Measurements from ENCODE around the gene NELFE.

Gene NELFE

DNA sequence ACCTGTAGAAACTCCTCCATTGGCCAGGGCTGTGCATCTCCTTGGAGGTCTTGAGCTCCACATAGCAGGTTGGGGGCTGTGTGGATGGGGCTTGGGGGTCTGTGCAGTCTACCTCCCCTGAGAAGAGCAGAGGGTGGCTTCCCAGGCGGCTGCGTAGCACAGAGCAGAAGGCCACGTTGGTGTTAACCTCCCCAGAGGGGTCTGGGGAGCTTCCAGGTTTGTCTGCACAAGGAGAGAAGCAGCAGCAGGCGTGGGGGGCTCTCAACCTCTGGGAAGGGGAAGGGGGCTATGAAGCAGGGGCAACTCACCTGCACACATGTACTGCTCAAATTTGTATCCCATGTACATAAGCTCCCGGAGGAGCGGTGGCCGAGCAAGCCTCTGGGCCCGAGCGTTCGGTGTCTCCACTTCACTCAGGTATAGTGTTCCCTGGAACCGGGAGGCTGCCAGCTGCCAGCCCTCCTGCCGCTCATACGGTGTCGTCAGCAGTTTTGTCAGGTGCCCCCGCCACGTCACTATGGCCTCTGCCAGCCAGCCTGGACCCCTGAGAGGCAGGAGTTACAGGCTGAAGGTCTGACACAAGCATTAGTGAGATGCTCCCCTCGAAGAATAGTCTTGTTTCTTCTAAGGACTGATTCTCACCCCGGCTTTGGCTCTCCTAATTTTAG, 12.0 kb upstream of the NELFE start:
- DNase-seq (ENCODE audit: extremely low read depth, low read depth) = no peak
- TF ChIP-seq, protein P1, sequence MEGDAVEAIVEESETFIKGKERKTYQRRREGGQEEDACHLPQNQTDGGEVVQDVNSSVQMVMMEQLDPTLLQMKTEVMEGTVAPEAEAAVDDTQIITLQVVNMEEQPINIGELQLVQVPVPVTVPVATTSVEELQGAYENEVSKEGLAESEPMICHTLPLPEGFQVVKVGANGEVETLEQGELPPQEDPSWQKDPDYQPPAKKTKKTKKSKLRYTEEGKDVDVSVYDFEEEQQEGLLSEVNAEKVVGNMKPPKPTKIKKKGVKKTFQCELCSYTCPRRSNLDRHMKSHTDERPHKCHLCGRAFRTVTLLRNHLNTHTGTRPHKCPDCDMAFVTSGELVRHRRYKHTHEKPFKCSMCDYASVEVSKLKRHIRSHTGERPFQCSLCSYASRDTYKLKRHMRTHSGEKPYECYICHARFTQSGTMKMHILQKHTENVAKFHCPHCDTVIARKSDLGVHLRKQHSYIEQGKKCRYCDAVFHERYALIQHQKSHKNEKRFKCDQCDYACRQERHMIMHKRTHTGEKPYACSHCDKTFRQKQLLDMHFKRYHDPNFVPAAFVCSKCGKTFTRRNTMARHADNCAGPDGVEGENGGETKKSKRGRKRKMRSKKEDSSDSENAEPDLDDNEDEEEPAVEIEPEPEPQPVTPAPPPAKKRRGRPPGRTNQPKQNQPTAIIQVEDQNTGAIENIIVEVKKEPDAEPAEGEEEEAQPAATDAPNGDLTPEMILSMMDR (IDR thresholded peaks at IDR 0.05; ENCODE audit: low read depth, low read length) = no peak

DNA sequence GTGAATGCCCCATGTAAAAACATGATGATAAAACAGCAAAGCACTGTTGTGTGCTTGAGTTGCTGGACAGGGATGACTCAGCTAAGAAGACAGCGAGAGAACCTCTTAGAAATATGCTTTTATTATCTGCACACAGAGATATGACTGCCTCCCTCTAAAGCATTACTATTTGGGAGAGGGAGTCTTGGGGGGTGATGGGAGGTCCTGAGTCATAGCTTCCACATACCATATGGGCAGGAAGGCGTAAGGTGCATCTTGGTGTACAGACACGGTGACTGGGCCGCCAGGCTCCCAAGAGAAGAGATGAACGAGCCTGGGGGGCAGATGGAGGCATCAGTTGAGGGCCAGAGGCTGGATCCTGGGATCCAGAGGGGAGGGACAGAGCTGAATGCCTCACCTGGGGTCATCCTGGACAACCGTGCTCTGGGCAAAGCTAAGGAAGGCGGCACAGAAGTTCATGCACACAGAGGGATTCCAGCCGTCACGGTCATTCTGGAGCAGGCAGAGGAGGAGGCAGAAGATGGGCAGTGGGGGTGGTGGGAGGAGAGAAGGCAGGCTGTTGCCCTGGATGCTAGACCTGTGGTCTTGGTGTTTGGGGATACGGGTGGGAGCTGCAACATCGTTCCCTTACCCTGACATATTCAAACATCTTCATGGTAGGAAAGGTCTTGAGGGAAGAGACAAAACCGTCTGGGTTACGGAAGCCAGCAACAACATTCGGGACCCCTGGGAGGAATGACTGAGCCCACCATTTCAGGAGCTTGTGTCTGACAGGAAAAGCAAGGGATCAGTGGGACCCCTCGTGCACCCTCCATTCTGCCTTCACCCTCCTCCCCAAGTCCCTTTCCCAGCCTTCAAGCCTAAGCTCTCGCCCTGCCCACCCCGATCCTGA, 11.2 kb upstream of the NELFE start:
- TF ChIP-seq, protein P1 (IDR thresholded peaks at IDR 0.05; ENCODE audit: low read depth, low read length) = no peak
- DNase-seq (ENCODE audit: extremely low read depth, low read depth) = no peak

DNA sequence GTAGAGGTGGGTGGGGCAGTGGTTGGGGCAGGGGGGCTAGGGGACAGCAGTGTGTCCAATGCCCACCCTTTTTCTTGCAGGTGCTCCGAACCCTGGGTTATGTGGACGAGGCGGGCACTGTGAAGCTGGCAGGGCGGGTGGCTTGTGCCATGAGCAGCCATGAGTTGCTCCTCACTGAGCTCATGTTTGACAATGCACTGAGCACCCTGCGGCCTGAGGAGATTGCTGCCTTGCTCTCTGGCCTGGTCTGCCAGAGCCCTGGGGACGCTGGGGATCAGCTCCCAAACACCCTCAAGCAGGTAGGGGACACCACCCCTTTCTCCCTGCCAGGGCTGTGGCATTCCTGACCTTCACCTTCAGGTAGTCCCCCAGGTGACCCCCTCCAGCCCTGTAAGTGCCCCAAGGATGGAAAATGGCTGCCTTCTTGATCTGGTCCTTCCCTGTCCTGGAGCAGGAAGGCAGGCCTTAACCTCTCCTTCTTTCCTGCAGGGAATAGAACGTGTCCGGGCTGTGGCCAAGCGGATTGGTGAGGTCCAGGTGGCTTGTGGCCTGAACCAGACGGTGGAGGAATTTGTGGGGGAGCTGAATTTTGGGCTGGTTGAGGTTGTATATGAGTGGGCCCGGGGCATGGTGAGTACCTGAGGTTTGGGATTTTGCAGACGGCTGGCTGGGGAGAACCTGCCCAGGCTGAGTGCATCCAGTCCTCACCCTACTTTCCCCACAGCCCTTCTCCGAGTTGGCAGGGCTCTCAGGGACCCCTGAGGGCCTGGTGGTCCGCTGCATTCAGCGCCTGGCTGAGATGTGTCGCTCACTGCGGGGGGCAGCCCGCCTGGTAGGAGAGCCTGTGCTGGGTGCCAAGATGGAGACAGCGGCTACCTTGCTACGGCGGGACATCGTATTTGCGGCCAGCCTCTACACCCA, 10.3 kb upstream of the NELFE start:
- DNase-seq (ENCODE audit: extremely low read depth, low read depth) = no peak

DNA sequence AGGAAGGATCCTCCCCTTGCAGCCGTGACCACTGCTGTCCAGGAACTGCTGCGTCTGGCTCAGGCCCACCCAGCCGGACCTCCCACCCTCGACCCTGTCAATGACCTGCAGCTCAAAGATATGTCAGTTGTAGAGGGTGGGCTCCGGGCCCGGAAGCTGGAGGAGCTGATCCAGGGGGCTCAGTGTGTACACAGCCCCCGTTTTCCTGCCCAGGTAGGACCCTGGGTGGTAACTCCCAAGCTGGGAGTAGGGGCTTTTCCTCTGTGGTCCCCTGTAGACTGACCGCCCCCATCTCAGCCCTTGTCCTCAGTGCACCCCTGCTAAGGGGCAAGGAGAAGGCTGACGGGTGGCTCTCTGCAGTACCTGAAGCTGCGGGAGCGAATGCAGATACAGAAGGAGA, 9.6 kb upstream of the NELFE start:
- TF ChIP-seq, protein P1 (IDR thresholded peaks at IDR 0.05; ENCODE audit: low read depth, low read length) = no peak
- no peak for DNase-seq (ENCODE audit: extremely low read depth, low read depth)

More for the DNA sequence above, 10.3 kb upstream of the NELFE start:
- TF ChIP-seq, protein P1 (IDR thresholded peaks at IDR 0.05; ENCODE audit: low read depth, low read length) = no peak

DNA sequence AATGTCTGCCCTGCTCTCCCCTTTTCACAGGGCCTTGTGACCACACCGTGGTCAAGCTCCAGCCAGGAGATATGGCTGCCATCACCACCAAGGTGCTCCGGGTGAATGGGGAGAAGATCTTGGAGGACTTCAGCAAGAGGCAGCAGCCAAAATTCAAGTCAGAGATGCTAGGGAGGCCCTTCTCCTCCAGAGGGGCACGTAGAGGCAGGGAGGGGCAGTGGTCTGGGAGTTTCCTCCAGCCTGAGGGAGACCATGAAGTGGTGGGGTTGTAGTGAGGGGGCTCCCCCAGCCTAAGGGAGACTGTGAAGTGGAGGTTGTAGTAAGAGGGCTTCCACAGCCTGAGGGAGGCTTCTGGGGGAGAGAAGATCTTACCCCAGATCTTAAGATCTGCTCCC, 9.2 kb upstream of the NELFE start:
- TF ChIP-seq, protein P1 (IDR thresholded peaks at IDR 0.05; ENCODE audit: low read depth, low read length) = no peak
- no peak for DNase-seq (ENCODE audit: extremely low read depth, low read depth)

DNA sequence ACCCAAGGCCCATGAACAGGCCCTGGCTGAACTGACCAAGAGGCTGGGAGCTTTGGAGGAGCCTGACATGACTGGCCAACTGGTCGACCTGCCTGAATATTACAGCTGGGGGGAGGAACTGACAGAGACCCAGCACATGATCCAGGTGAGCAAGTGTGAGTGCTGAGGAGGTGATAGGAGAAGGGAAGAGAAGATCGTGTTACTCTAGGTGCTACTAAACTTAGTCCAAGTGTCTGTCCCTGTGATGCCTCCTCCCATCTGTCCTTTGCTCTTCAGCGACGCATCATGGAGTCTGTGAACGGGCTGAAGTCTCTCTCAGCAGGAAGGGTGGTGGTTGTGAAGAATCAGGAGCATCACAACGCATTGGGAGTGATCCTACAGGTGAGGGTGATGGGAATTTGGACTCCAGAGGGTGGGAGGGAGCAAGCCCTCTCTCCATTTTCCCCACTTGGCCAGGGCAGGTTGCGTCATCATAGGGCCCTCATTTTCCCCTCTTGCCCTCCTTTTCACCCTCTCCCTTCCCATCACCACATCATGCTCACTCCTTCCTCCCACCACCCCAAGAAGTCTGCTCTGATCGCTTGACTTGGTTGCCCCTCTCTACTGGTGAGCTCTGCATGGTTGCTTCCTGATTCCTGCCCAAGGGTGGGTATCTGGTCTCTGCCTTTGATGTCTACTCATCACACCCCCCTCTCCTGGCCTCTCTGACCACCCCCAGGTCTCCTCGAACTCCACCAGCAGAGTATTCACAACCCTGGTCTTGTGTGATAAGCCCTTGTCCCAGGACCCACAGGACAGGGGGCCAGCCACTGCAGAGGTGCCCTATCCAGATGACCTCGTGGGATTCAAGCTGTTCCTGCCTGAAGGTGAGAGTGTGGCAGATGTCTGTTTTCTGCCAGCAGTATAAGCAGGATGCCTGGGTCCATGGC, 8.5 kb upstream of the NELFE start:
- TF ChIP-seq, protein P1 (IDR thresholded peaks at IDR 0.05; ENCODE audit: low read depth, low read length) = no peak
- no peak for DNase-seq (ENCODE audit: extremely low read depth, low read depth)

Data from AG09319 (cell line).